GM19395 (cell line): ENCODE measurements around the gene ABCC12.

Source experiments
- ATAC-seq: cut with Tn5 transposase; IDR thresholded peaks from one replicate; pipeline ENCODE4 v1.9.1; 2021; ENCODE audit warnings: mild to moderate bottlenecking, moderate library complexity; ENCODE audit not compliant: unreplicated experiment

ABCC12 gene

GRCh38 chr16:48133455-48134211 is 22.2 kb downstream of the ABCC12 start:
- ATAC-seq: no peak

GRCh38 chr16:48132696-48133095 is 23.1 kb downstream of the ABCC12 start:
- ATAC-seq: no peak

- no peak for ATAC-seq
Observed at GRCh38 chr16:48131201-48131935, 24.4 kb downstream of the ABCC12 start.

DNA sequence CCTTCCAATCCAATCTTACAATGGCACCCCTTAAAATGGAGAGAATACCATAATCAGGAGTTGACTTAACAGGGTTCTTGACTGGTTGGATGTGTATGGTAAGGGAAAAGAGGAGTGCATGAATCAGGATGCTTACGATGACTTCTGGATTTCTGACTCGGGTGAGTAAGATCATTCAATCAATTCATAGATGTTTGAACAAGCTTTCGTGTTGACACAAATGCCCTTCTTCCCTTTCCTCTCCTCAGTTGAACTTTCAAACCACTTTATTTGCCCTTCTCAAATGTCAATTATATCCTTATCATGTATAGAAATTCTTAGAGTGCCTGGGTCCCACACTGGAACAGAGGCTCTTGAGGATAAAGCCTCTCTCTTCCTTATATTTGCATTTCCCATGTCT is 25.9 kb downstream of the ABCC12 start:
- no peak for ATAC-seq

DNA sequence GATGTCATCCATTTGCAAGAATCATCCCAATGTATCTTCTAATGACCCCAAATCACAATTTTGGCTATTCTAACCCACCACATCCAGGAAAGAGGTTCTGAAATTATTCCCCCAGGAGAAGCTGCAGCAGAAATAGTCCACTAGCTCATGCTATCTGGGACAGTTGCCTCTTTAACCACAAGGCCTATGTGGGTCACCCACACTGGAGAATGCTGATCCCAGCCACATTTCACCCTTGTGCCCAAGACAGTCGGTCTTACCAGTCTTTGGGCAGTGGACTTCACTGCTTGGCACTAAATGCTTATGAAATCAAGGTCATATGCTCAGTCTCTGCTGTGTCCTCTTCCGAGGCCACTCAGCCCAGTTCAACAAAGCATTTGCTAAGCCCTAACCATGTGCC is 27.0 kb downstream of the ABCC12 start:
- ATAC-seq: no peak

GRCh38 chr16:48126801-48127644 is 28.8 kb downstream of the ABCC12 start:
- ATAC-seq: no peak

DNA sequence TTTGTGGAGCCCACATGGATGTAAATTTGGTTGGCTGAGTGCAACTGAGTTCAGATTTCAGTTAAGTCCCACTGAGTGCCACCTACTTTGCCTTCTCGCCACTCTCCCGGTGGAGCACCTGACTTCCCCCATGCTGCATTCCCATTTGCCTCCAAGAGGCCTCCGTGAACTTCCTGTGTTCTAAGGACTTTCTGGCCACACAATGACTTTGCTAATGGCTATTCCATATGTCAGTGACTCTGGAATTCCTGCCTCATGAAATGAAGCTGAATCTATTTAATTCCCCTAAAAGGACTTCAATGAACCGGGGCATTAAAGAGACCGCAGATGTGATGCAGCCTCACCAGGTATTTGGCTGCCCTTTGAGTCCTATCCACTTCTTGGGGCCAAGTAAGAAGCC is 29.9 kb downstream of the ABCC12 start:
- ATAC-seq: no peak

DNA sequence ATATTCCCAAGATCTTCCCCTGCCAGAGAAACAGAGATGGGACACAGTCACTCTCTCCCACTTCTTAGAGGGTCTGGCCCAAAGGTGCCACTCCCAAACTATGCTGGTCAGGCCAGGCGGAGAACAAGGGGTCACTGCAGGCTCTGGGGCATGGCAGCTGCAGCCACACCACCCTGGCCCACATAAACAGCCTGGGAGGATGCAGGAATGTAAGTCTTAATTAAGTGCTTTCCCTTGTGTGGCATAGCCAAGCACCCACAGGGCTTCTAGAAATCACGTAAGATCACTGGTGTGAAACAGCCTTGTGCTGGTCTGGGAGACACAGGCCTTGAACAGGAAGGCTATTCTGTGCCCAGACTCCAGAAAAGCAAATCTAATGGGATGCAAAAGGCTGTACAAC is 31.5 kb downstream of the ABCC12 start:
- no peak for ATAC-seq

GRCh38 chr16:48123104-48123788 is 32.5 kb downstream of the ABCC12 start:
- ATAC-seq: peak; percentile 74

GRCh38 chr16:48121276-48121675 is 34.5 kb downstream of the ABCC12 start:
- ATAC-seq: no peak

GRCh38 chr16:48118841-48119240 is 37.0 kb downstream of the ABCC12 start:
- no peak for ATAC-seq

GRCh38 chr16:48117217-48118105 is 38.3 kb downstream of the ABCC12 start:
- peak; percentile 67 for ATAC-seq

- ATAC-seq: no peak
Observed at GRCh38 chr16:48115299-48115698, 40.5 kb downstream of the ABCC12 start.

DNA sequence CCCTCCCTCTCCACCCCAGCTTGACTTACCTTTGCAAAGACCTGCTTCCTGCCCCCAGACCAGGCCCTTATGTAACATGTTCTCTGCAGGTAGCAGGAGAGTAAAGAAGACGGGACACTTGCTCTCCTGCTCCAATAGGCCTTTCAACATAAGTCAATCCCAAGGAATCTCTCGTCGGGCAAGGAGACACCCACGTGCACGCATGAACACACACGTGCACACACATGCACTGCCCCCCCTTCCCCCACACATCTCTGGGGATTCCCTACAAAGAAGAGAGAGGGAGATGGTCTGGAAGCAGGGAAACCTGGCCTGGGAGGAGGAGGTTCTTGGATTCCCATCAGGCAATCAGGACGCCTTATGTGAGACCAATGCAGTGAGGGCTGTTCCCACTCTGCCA is 41.4 kb downstream of the ABCC12 start:
- no peak for ATAC-seq

DNA sequence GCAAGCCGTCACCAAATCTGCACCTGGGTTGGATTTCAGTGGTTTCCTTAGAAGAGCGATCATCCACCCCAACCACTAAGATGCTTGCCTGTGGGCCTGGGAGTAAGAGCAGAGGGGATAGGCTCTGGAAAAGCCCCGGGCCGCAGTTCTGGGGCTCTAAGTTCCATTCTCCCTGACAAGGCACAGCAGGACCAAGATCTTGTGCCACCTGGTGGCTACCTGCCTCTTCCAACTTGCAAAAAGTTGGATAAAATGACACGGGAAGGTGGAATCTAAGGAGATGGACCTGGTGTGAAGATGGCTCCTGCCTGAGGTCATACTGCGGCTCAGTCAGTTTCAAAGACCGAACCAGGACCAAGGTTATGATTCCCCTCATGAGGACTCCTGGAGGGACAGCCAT is 42.3 kb downstream of the ABCC12 start:
- no peak for ATAC-seq

GRCh38 chr16:48113001-48113400 is 42.8 kb downstream of the ABCC12 start:
- no peak for ATAC-seq

GRCh38 chr16:48112600-48112999 is 43.2 kb downstream of the ABCC12 start:
- no peak for ATAC-seq

GRCh38 chr16:48110982-48111381 is 44.8 kb downstream of the ABCC12 start:
- ATAC-seq: no peak

DNA sequence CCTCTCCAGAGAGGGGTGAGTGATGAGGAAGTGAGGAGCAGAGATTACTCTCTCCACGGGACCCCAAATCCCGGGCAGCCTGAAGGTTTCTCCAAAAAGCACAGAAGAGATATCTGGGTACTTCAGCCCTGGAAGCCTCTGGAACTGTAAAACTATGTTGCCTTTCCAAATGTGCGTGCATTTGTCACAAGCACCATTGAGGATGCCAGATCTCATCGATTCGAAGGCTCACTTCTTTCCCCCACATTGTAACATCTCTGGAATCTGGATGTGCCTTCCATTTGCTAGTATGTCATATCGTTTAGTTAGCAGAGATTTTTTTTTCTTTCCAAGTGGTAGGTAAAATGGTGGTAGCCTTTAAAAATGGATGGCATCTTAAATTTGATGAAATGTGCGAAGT is 45.8 kb downstream of the ABCC12 start:
- ATAC-seq: no peak

DNA sequence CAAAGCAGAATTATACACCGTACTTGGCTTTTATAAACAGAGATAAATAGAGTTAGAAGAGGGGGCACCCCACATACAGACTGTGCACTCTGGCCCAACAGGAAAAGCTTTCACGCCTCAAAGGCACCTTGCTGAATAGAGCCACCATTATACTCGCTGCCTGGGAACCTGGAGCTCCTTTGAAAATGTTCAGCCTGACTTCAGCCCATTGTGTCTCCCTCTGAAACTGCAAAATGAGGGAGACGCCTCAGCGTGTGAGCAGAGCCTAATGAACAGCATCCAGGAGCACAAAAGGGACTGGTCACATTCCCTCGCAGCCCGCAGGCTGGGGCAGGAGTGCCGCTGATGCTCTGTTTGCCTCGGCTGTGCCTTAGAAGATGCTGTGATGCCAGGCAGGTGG is 46.3 kb downstream of the ABCC12 start:
- ATAC-seq: no peak
